ENCODE results near the gene WIF1. TPM values are rescaled to one million over a fixed set of nuclear protein-coding genes. Genes with fewer than 3 reads are reported as not detected.

The WIF1 gene
- total RNA-seq, 2 experiments from 2014 or later, result not detected

DNA sequence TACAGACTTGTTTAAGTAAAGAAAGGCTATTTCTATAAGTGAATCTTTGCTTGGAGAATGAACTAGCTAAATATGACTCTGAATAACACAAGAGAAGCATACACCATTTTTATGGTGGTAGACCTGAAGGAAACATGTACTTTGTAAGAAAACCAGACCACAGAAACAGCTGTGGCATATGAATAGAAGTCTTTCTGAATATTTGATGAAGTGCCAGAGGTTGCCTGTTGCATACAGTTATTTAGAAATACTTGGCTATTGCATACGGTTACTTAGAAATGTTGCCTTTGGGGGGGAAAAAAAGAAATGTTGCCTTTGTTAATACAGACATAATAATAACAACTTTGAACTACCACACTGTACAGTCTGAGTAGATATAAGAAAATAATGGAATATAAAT, 31.5 kb upstream of the WIF1 start:
- H3K4me1 ChIP-seq (ENCODE audit: insufficient read depth, low read length, poor library complexity, severe bottlenecking), result peaks cover 16% of the 10 kb centered on the region
- H3K79me2 ChIP-seq (ENCODE audit: insufficient read depth, low read depth, low read length), result no peaks in the 10 kb centered on the region
- H3K36me3 ChIP-seq (ENCODE audit: insufficient read depth, low read length), result no peaks in the 10 kb centered on the region
- no peaks in the 10 kb centered on the region for H3K9me3 ChIP-seq (ENCODE audit: low read length)
- DNase-seq (ENCODE audit: low spot score), result no peak
- TF ChIP-seq, protein P1, sequence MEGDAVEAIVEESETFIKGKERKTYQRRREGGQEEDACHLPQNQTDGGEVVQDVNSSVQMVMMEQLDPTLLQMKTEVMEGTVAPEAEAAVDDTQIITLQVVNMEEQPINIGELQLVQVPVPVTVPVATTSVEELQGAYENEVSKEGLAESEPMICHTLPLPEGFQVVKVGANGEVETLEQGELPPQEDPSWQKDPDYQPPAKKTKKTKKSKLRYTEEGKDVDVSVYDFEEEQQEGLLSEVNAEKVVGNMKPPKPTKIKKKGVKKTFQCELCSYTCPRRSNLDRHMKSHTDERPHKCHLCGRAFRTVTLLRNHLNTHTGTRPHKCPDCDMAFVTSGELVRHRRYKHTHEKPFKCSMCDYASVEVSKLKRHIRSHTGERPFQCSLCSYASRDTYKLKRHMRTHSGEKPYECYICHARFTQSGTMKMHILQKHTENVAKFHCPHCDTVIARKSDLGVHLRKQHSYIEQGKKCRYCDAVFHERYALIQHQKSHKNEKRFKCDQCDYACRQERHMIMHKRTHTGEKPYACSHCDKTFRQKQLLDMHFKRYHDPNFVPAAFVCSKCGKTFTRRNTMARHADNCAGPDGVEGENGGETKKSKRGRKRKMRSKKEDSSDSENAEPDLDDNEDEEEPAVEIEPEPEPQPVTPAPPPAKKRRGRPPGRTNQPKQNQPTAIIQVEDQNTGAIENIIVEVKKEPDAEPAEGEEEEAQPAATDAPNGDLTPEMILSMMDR (conservative IDR thresholded peaks at IDR 0.05; ENCODE audit: low read length), result no peak
- no peak for TF ChIP-seq EZH2phosphoT487 (IDR thresholded peaks at IDR 0.05; ENCODE audit: borderline replicate concordance, low read depth, low read length)
- no peaks in the 10 kb centered on the region for H3K9me2 ChIP-seq (ENCODE audit: insufficient read depth, low read length)
- H3K4me2 ChIP-seq (ENCODE audit: low read length), result no peak overlapping the region
- ChIA-PET POLR2A (interaction anchor here (0.6 kb wide), 1 partner anchor 25 kb away, joined by 3 read pairs; no protein-coding TSS in a partner anchor), CTCF (ENCODE audit: unreplicated experiment) (no interaction called here)
- H4K20me1 ChIP-seq (ENCODE audit: insufficient read depth, low read length), result no peaks in the 10 kb centered on the region
- no peak overlapping the region for H3K4me3 ChIP-seq (ENCODE audit: low read depth, low read length, poor library complexity, severe bottlenecking)
- H2AFZ ChIP-seq (ENCODE audit: low read length), result no peak overlapping the region
- BruUV-seq (replicated peaks), result no TSS peak
- intact Hi-C loops (cut with micrococcal nuclease; ENCODE audit: unreplicated experiment), result no loop called here
- no peak overlapping the region for H3K27ac ChIP-seq (ENCODE audit: low read depth, low read length, poor library complexity, severe bottlenecking)

DNA sequence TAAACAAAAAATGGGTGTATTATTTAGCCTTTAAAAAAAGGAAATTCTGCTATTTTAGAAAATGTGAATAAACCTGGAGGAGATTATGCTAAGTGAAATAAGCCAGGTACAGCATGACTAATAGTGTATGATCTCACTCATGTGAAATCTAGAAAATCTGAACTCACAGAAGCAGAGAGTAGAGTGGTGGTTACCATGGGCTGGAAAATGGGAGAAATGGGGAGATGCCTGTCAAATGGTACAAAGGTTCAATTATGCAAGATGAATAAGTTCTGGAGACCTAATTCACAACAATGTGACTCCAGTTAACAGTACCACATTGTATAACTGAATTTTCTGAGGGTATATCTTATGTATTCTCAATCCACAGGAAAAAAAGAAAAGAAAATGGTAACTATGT, 30.9 kb upstream of the WIF1 start:
- ChIA-PET CTCF (ENCODE audit: unreplicated experiment) (no interaction called here), POLR2A (no interaction called here)
- no peaks in the 10 kb centered on the region for H3K9me3 ChIP-seq (ENCODE audit: low read length)
- no peaks in the 10 kb centered on the region for H3K79me2 ChIP-seq (ENCODE audit: insufficient read depth, low read depth, low read length)
- TF ChIP-seq EZH2phosphoT487 (IDR thresholded peaks at IDR 0.05; ENCODE audit: borderline replicate concordance, low read depth, low read length), result no peak
- TF ChIP-seq, protein P1 (conservative IDR thresholded peaks at IDR 0.05; ENCODE audit: low read length), result no peak
- H3K4me1 ChIP-seq (ENCODE audit: insufficient read depth, low read length, poor library complexity, severe bottlenecking), result peaks cover 15% of the 10 kb centered on the region
- H3K4me3 ChIP-seq (ENCODE audit: low read depth, low read length, poor library complexity, severe bottlenecking), result no peak overlapping the region
- no peak overlapping the region for H2AFZ ChIP-seq (ENCODE audit: low read length)
- no TSS peak for BruUV-seq (replicated peaks)
- H4K20me1 ChIP-seq (ENCODE audit: insufficient read depth, low read length), result no peaks in the 10 kb centered on the region
- DNase-seq (ENCODE audit: low spot score), result no peak
- no peak overlapping the region for H3K4me2 ChIP-seq (ENCODE audit: low read length)
- intact Hi-C loops (cut with micrococcal nuclease; ENCODE audit: unreplicated experiment), result no loop called here
- H3K27ac ChIP-seq (ENCODE audit: low read depth, low read length, poor library complexity, severe bottlenecking), result no peak overlapping the region
- H3K9me2 ChIP-seq (ENCODE audit: insufficient read depth, low read length), result no peaks in the 10 kb centered on the region
- H3K36me3 ChIP-seq (ENCODE audit: insufficient read depth, low read length), result no peaks in the 10 kb centered on the region

DNA sequence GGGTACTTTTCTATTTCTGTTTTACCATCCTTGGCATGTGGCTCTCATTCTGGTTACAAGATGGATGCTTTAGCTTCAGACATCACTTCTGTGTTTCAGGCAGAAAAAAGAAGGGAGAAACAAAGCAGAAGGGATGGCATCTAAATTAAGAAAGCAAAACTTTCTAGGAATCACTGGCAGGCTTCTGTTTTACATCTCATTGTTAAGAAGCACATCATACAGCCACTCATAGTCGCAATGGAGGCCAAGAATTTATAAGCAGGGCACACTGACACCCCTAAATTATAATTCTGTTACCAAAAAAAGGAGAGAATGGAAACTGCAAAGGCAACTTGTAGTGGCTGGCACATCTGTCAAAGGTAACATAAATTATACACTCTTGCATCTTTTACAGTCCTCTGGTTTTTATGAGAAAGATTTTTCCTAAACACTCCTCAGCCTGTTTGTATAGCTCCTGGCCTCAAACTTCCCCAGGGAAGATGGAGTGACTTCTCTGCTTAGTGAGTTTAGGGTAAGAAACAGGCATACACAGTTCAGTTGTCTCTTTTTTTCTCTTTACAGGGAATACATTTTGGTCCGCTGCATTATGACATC, 26.3 kb upstream of the WIF1 start:
- Histone ChIP-seq H3K79me2 (ENCODE audit: insufficient read depth, low read depth, low read length) (no peaks in the 10 kb centered on the region), H3K36me3 (ENCODE audit: insufficient read depth, low read length) (no peaks in the 10 kb centered on the region), H3K4me3 (ENCODE audit: low read depth, low read length, poor library complexity, severe bottlenecking) (no peak overlapping the region), H3K4me1 (ENCODE audit: insufficient read depth, low read length, poor library complexity, severe bottlenecking) (no peaks in the 10 kb centered on the region), H4K20me1 (ENCODE audit: insufficient read depth, low read length) (no peaks in the 10 kb centered on the region), H2AFZ (ENCODE audit: low read length) (no peak overlapping the region), H3K4me2 (ENCODE audit: low read length) (no peak overlapping the region), H3K27ac (ENCODE audit: low read depth, low read length, poor library complexity, severe bottlenecking) (no peak overlapping the region), H3K9me3 (ENCODE audit: low read length) (no peaks in the 10 kb centered on the region), H3K9me2 (ENCODE audit: insufficient read depth, low read length) (no peaks in the 10 kb centered on the region)
- TF ChIP-seq, protein P1 (conservative IDR thresholded peaks at IDR 0.05; ENCODE audit: low read length), result no peak
- TF ChIP-seq EZH2phosphoT487 (IDR thresholded peaks at IDR 0.05; ENCODE audit: borderline replicate concordance, low read depth, low read length), result no peak
- POLR2A ChIA-PET, result no interaction called here
- BruUV-seq (replicated peaks), result no TSS peak
- intact Hi-C loops (cut with micrococcal nuclease; ENCODE audit: unreplicated experiment), result no loop called here
- CTCF ChIA-PET (ENCODE audit: unreplicated experiment), result no interaction called here
- no peak for DNase-seq (ENCODE audit: low spot score)
